ENCODE data around the gene WIPF1. TPM values are rescaled to one million over a fixed set of nuclear protein-coding genes. Genes with fewer than 3 reads are reported as not detected.

Gene WIPF1
- total RNA-seq, 4 donors from 2014 or later, result 31.5 to 61.5 (median 36.3) TPM

DNA sequence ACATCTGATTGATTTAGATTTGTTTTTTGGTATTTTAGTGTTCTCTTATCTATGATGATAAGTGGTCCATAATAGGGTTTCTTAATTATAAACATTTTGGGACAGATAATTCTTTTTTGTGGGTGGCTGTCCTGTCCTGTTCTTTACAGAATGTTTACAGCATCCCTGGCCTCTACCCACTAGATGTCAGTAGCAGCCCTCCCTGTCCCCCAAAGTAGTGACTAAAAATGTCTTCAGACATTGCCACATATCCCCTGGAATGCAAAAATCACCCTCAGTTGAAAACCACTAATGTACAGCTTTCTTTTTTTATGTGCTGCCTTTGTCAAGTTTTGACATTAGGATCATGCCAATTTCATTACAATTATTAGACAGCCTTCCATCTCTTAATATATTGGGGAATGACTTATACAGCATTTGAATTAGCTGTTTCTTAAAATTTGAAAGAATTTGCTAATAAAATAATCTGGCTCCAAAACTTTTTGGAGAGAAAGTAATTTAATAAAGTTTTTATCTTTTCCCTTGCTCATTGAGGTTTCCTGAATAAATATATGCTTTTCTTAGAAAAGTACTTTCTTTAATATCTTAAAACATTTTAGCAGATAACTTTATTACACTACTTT, 19.5 kb downstream of the WIPF1 start:
- TF ChIP-seq POLR2AphosphoS5 (IDR thresholded peaks at IDR 0.05) (no peak), EP300 (IDR thresholded peaks at IDR 0.05) (no peak), CTCF (IDR thresholded peaks at IDR 0.05) (peak; percentile 31 to 47 (median 44))
- Histone ChIP-seq H3K36me3 (peaks cover 0 to 59% (median 33%) of the 10 kb centered on the region in 4 donors), H3K27me3 (no peaks in the 10 kb centered on the region), H3K4me3 (no peak overlapping the region), H3K9me3 (no peaks in the 10 kb centered on the region), H3K4me1 (peaks cover 0 to 35% (median 27%) of the 10 kb centered on the region in 4 donors), H3K27ac (replicated peaks in 1 of 4) (no peak overlapping the region)
- intact Hi-C loops (cut with DNase I), result no loop called here
- no peak for DNase-seq (ENCODE audit: extremely low spot score)

- TF ChIP-seq EP300 (IDR thresholded peaks at IDR 0.05) (no peak), POLR2AphosphoS5 (IDR thresholded peaks at IDR 0.05) (no peak), CTCF (IDR thresholded peaks at IDR 0.05) (no peak), POLR2A (IDR thresholded peaks at IDR 0.05; ENCODE audit: low read depth) (no peak)
- WGBS, result 79% methylated on average over 16 of the region's 16 CpGs
- H3K27ac ChIP-seq (replicated peaks in 1 of 4), result peak overlapping the region in 3 of 4 donors; percentile 6 to 46 (median 35)
- H3K4me3 ChIP-seq, result no peak overlapping the region
- no peak for DNase-seq (ENCODE audit: extremely low spot score)
- H3K4me1 ChIP-seq, result peaks cover 0 to 25% (median 24%) of the 10 kb centered on the region in 4 donors
- H3K36me3 ChIP-seq, result peaks cover 12 to 66% (median 38%) of the 10 kb centered on the region in 4 donors
- intact Hi-C loops (cut with DNase I), result no loop called here
- no peaks in the 10 kb centered on the region for H3K9me3 ChIP-seq
- H3K27me3 ChIP-seq, result no peaks in the 10 kb centered on the region
Measured at GRCh38 chr2:174575124-174575776, 22.4 kb downstream of the WIPF1 start.

DNA sequence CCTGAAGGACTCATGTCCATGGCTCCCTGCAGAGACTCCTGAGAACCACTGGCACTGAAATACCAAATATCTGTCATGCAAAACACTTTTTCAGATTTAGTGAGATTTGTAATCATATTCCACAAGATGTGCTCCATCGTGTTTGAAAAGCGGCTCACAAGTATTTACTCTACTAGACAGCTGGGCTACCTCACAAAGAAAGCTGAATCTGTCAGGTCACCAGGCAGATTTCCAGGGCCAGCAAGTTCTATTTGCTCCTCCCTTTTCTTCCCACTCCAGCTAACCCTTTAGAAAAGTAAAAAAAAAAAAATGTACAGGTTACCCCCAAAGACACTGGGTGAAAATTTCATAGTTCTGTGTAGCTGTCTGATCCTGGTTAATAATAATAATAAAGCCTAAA, 22.9 kb downstream of the WIPF1 start:
- 8% methylated on average over 2 of the region's 2 CpGs for WGBS
- Histone ChIP-seq H3K27me3 (no peaks in the 10 kb centered on the region), H3K9me3 (no peaks in the 10 kb centered on the region), H3K4me1 (peaks cover 0 to 25% (median 24%) of the 10 kb centered on the region in 4 donors), H3K4me3 (no peak overlapping the region), H3K27ac (replicated peaks in 1 of 4) (peak overlapping the region in 3 of 4 donors; percentile 6 to 46 (median 35)), H3K36me3 (peaks cover 12 to 67% (median 35%) of the 10 kb centered on the region in 4 donors)
- TF ChIP-seq EP300 (IDR thresholded peaks at IDR 0.05) (no peak), POLR2A (IDR thresholded peaks at IDR 0.05; ENCODE audit: low read depth) (no peak), POLR2AphosphoS5 (IDR thresholded peaks at IDR 0.05) (no peak)
- intact Hi-C loops (cut with DNase I), result no loop called here
- no peak for DNase-seq (ENCODE audit: extremely low spot score)

DNA sequence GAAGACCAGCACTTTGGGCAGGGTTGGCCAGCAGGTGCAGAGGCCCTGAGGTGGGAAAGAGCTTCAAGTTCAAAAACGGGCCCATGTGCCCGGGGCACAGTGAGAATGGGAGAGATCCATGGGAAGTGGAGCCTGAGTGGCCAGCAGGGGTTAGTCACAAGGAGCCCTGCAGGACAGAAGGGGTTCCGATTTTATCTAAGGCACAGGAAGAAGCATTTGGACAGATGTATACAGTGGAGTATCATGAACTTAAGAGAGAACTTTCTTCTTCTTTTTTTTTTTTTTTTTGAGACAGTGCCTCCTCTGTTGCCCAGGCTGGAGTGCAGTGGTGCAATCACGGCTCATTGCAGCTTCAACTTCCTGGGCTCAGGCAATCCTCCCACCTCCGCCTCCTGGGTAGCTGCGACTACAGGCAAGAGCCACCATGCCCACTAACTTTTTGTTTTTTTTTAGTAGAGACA, 24.0 kb downstream of the WIPF1 start:
- Histone ChIP-seq H3K4me3 (no peak overlapping the region), H3K27ac (replicated peaks in 1 of 4) (no peak overlapping the region), H3K9me3 (no peaks in the 10 kb centered on the region), H3K4me1 (peaks cover 0 to 25% (median 24%) of the 10 kb centered on the region in 4 donors), H3K27me3 (no peaks in the 10 kb centered on the region), H3K36me3 (peaks cover 12 to 67% (median 30%) of the 10 kb centered on the region in 4 donors)
- 76% methylated on average over 6 of the region's 6 CpGs for WGBS
- intact Hi-C loops (cut with DNase I), result no loop called here
- no peak for TF ChIP-seq CTCF (IDR thresholded peaks at IDR 0.05)
- no peak for TF ChIP-seq POLR2AphosphoS5 (IDR thresholded peaks at IDR 0.05)
- TF ChIP-seq POLR2A (IDR thresholded peaks at IDR 0.05; ENCODE audit: low read depth), result no peak
- TF ChIP-seq EP300 (IDR thresholded peaks at IDR 0.05), result no peak
- DNase-seq (ENCODE audit: extremely low spot score), result no peak

DNA sequence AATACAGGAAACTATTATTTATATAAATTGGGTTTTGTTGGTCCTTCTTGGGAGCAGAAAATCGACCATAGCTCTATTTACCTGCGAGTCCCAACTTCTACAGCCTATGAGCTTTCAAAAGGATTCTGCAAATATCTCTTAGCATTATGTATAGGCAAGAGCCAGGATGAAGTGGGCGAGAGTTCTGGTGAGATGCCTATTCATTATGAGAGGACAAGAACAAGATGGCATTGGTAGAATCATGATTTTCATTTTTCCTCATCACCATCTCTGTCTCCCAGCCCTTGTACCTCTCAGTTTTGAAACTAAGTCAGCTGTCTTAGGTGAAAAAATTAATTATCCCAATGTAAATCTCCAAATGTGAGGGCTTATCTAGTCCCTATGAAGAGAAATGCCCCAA, 25.0 kb downstream of the WIPF1 start:
- WGBS, result 92% methylated on average over 3 of the region's 3 CpGs
- peaks cover 16 to 71% (median 34%) of the 10 kb centered on the region in 4 donors for H3K36me3 ChIP-seq
- no peak overlapping the region for H3K27ac ChIP-seq (replicated peaks in 1 of 4)
- H3K4me3 ChIP-seq, result no peak overlapping the region
- peaks cover 0 to 25% (median 24%) of the 10 kb centered on the region in 4 donors for H3K4me1 ChIP-seq
- H3K9me3 ChIP-seq, result no peaks in the 10 kb centered on the region
- no peak for TF ChIP-seq EP300 (IDR thresholded peaks at IDR 0.05)
- intact Hi-C loops (cut with DNase I), result no loop called here
- H3K27me3 ChIP-seq, result no peaks in the 10 kb centered on the region
- DNase-seq (ENCODE audit: extremely low spot score), result no peak

All from esophagus muscularis mucosa (tissue), 4 donors.